PC-3 (cell line): ENCODE results near the gene MRPS22.

ENCODE experiments used
- CTCF ChIP-seq: fragments of 300-600 bp; sonication (generic); conservative IDR thresholded peaks from 2 replicates; pipeline ENCODE4 v1.5.1; 2017; ENCODE audit warnings: antibody characterized with exemption, low read depth, mild to moderate bottlenecking, low read length
- EZH2 ChIP-seq: fragments of 300-600 bp; sonication (generic); IDR thresholded peaks from one replicate; pipeline ENCODE4 v1.6.1; 2017; ENCODE audit warnings: antibody characterized with exemption, mild to moderate bottlenecking, low read length; ENCODE audit not compliant: unreplicated experiment
- EZH2phosphoT487 ChIP-seq: fragments of 300-600 bp; sonication (generic); IDR thresholded peaks from 2 replicates; pipeline ENCODE4 v1.6.1; 2018; ENCODE audit warnings: mild to moderate bottlenecking, antibody characterized with exemption, low read length, borderline replicate concordance

- TF ChIP-seq CTCF (no peak), EZH2phosphoT487 (no peak), EZH2 (no peak)
Measured at GRCh38 chr3:139320551-139321309, 23.1 kb upstream of the MRPS22 start.
